Measurements from ENCODE around the gene NKAIN1.

DNA sequence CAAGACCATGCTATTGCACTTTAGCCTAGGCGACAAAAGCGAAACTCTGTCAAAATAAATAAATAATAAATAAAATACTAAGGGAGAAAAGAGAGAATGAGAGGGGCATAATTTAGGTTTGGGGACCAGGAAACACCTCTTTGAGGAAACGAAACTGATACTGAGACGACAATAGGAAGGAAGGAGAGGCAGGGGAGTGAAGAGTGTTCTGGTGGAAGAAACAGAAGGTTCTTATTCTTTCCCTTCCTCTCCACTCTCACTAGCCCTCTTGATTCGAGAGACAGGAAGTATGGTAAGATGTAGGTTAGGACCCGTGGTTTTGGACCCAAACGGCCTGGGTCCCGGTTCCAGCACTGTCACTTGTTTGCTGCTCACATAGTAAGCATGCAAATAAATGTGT, 1.6 kb upstream of the NKAIN1 start:
- TF ChIP-seq, protein P1, sequence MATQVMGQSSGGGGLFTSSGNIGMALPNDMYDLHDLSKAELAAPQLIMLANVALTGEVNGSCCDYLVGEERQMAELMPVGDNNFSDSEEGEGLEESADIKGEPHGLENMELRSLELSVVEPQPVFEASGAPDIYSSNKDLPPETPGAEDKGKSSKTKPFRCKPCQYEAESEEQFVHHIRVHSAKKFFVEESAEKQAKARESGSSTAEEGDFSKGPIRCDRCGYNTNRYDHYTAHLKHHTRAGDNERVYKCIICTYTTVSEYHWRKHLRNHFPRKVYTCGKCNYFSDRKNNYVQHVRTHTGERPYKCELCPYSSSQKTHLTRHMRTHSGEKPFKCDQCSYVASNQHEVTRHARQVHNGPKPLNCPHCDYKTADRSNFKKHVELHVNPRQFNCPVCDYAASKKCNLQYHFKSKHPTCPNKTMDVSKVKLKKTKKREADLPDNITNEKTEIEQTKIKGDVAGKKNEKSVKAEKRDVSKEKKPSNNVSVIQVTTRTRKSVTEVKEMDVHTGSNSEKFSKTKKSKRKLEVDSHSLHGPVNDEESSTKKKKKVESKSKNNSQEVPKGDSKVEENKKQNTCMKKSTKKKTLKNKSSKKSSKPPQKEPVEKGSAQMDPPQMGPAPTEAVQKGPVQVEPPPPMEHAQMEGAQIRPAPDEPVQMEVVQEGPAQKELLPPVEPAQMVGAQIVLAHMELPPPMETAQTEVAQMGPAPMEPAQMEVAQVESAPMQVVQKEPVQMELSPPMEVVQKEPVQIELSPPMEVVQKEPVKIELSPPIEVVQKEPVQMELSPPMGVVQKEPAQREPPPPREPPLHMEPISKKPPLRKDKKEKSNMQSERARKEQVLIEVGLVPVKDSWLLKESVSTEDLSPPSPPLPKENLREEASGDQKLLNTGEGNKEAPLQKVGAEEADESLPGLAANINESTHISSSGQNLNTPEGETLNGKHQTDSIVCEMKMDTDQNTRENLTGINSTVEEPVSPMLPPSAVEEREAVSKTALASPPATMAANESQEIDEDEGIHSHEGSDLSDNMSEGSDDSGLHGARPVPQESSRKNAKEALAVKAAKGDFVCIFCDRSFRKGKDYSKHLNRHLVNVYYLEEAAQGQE (IDR thresholded peaks at IDR 0.05; ENCODE audit: borderline replicate concordance), result no peak
- no peak for TF ChIP-seq RAD21 (conservative IDR thresholded peaks at IDR 0.05)
- TF ChIP-seq POLR2AphosphoS5 (IDR thresholded peaks at IDR 0.05), result no peak
- no peak for TF ChIP-seq EP300 (conservative IDR thresholded peaks at IDR 0.05; ENCODE audit: poor library complexity, severe bottlenecking)
- TF ChIP-seq, protein P2, sequence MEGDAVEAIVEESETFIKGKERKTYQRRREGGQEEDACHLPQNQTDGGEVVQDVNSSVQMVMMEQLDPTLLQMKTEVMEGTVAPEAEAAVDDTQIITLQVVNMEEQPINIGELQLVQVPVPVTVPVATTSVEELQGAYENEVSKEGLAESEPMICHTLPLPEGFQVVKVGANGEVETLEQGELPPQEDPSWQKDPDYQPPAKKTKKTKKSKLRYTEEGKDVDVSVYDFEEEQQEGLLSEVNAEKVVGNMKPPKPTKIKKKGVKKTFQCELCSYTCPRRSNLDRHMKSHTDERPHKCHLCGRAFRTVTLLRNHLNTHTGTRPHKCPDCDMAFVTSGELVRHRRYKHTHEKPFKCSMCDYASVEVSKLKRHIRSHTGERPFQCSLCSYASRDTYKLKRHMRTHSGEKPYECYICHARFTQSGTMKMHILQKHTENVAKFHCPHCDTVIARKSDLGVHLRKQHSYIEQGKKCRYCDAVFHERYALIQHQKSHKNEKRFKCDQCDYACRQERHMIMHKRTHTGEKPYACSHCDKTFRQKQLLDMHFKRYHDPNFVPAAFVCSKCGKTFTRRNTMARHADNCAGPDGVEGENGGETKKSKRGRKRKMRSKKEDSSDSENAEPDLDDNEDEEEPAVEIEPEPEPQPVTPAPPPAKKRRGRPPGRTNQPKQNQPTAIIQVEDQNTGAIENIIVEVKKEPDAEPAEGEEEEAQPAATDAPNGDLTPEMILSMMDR (IDR thresholded peaks at IDR 0.05; ENCODE audit: poor library complexity, severe bottlenecking), result no peak
- TF ChIP-seq TAF1 (IDR thresholded peaks at IDR 0.05; ENCODE audit: low read depth), result no peak
- no peak for TF ChIP-seq MXI1 (conservative IDR thresholded peaks at IDR 0.05; ENCODE audit: poor library complexity, severe bottlenecking)
- no peak for TF ChIP-seq EZH2 (IDR thresholded peaks at IDR 0.05; ENCODE audit: borderline replicate concordance, insufficient read depth, low read length, poor library complexity, severe bottlenecking)

Measured in neural cell (in vitro differentiated cells).